ENCODE results near the gene BTBD1. TPM values are rescaled to one million over a fixed set of nuclear protein-coding genes. Genes with fewer than 3 reads are reported as not detected.

BTBD1 gene
- total RNA-seq, 1 donor from 2014 or later, result 51.3 TPM

DNA sequence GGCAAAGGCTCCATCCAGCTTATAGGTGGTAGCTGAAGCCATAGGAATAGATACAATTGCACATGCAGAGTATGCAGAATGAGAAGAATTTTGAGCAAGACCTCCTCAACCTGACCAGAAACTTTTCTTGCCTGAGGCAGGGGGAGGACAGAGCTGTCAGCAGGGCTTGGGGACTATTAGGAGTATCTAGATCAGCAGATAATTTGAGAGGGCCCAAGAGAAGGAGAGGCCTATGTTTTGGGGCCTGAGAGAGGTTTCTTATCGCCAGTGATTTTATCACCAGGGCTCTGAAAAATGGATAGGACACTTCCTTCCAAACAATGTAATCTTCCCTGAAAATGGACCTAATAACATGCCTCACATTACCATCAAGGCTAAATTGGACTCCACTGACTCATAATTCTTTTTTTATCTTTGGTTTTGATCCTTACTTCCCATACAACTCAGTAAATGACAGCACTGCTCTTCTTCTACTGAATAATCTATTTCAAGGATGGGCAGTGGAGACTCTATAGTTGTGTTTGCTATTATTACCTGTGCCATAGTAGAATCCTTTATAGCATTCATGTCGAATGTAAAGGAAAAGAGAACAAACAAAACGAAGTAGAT, 96.9 kb downstream of the BTBD1 start:
- DNase-seq (ENCODE audit: extremely low spot score in 2 of 2), result no peak
- H3K36me3 ChIP-seq, result no peaks in the 10 kb centered on the region
- no peaks in the 10 kb centered on the region for H3K4me1 ChIP-seq
- TF ChIP-seq, protein P1, sequence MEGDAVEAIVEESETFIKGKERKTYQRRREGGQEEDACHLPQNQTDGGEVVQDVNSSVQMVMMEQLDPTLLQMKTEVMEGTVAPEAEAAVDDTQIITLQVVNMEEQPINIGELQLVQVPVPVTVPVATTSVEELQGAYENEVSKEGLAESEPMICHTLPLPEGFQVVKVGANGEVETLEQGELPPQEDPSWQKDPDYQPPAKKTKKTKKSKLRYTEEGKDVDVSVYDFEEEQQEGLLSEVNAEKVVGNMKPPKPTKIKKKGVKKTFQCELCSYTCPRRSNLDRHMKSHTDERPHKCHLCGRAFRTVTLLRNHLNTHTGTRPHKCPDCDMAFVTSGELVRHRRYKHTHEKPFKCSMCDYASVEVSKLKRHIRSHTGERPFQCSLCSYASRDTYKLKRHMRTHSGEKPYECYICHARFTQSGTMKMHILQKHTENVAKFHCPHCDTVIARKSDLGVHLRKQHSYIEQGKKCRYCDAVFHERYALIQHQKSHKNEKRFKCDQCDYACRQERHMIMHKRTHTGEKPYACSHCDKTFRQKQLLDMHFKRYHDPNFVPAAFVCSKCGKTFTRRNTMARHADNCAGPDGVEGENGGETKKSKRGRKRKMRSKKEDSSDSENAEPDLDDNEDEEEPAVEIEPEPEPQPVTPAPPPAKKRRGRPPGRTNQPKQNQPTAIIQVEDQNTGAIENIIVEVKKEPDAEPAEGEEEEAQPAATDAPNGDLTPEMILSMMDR (IDR thresholded peaks at IDR 0.05), result no peak
- no peak for TF ChIP-seq POLR2AphosphoS5 (IDR thresholded peaks at IDR 0.05; ENCODE audit: insufficient read depth in 1 of 2, low read depth in 1 of 2)
- TF ChIP-seq POLR2A (IDR thresholded peaks at IDR 0.05), result no peak
- no peaks in the 10 kb centered on the region for H3K27me3 ChIP-seq
- intact Hi-C loops (cut with DNase I), result no loop called here
- H3K4me3 ChIP-seq, result no peak overlapping the region
- H3K27ac ChIP-seq, result no peak overlapping the region
- no peaks in the 10 kb centered on the region for H3K9me3 ChIP-seq

DNA sequence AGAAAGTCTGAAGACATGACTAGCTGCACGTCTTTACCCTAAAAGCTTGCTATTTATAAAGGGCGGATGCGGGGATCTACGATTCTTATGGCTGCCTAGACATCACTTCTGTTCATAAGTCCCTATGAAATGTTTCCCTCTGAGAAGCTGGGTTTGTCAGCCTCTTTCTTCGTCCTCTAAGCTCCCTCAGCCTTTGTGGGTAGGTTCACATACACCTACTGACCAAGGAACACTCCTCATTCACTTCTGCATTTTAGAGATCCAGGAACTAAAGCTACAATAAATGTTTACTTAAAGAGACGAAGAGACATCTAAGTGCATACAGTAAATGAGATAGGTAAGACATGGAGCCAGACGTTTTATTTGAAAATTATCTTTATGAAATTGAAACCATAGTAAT, 97.7 kb downstream of the BTBD1 start:
- no peak for TF ChIP-seq POLR2AphosphoS5 (IDR thresholded peaks at IDR 0.05; ENCODE audit: insufficient read depth in 1 of 2, low read depth in 1 of 2)
- TF ChIP-seq, protein P1 (IDR thresholded peaks at IDR 0.05), result no peak
- no peak for TF ChIP-seq POLR2A (IDR thresholded peaks at IDR 0.05)
- intact Hi-C loops (cut with DNase I), result no loop called here
- H3K36me3 ChIP-seq, result no peaks in the 10 kb centered on the region
- no peaks in the 10 kb centered on the region for H3K27me3 ChIP-seq
- no peaks in the 10 kb centered on the region for H3K9me3 ChIP-seq
- no peaks in the 10 kb centered on the region for H3K4me1 ChIP-seq
- no peak overlapping the region for H3K27ac ChIP-seq
- no peak overlapping the region for H3K4me3 ChIP-seq
- no peak for DNase-seq (ENCODE audit: extremely low spot score in 2 of 2)

DNA sequence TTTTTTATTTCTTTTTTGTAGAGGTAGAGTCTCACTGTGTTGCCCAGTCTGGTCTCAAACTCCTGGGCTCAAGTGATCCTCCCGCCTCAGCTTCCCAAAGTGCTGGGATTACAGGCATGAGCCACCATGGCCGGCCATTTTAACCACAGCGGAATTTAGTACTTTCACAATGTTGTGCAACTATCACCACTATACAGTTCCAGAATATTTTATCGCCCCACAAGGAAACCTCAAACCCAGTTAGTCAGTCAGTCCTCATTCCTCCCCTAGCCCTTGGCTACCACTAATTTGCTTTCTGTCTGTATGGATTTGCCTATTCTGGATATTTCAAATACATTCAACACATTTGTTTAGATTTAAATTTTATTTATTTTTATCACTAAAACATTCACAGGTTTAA, 99.0 kb downstream of the BTBD1 start:
- Histone ChIP-seq H3K4me3 (no peak overlapping the region), H3K27me3 (no peaks in the 10 kb centered on the region), H3K4me1 (no peaks in the 10 kb centered on the region), H3K27ac (no peak overlapping the region), H3K9me3 (no peaks in the 10 kb centered on the region), H3K36me3 (no peaks in the 10 kb centered on the region)
- intact Hi-C loops (cut with DNase I), result no loop called here
- TF ChIP-seq POLR2A (IDR thresholded peaks at IDR 0.05) (no peak), POLR2AphosphoS5 (IDR thresholded peaks at IDR 0.05; ENCODE audit: insufficient read depth in 1 of 2, low read depth in 1 of 2) (no peak)
- TF ChIP-seq, protein P1 (IDR thresholded peaks at IDR 0.05), result no peak
- DNase-seq (ENCODE audit: extremely low spot score in 2 of 2), result no peak

DNA sequence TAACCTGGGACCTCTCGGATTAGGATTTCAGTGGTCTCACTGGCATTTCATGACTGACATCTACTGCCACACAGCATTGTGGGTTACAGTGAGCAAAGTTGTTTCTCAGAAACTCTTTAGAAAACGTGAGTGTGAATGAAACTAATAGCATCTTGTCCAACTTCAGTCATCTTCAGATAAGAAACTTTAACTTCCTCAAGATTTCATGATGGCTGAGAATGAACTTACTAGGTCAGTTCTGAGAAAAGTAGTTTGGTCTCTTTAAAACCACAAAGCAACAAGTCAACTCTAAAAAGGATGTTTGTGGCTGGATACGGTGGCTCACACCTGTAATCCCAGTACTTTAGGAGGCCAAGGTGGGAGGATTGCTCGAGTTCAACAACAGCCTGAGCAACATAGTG, 100.4 kb downstream of the BTBD1 start:
- no peak overlapping the region for H3K27ac ChIP-seq

More for the DNA sequence above, 100.4 kb downstream of the BTBD1 start:
- TF ChIP-seq, protein P1 (IDR thresholded peaks at IDR 0.05), result no peak
- TF ChIP-seq POLR2A (IDR thresholded peaks at IDR 0.05) (no peak), POLR2AphosphoS5 (IDR thresholded peaks at IDR 0.05; ENCODE audit: insufficient read depth in 1 of 2, low read depth in 1 of 2) (no peak)
- no peak overlapping the region for H3K4me3 ChIP-seq
- H3K27me3 ChIP-seq, result no peaks in the 10 kb centered on the region
- DNase-seq (ENCODE audit: extremely low spot score in 2 of 2), result no peak
- H3K9me3 ChIP-seq, result no peaks in the 10 kb centered on the region
- intact Hi-C loops (cut with DNase I), result no loop called here
- no peaks in the 10 kb centered on the region for H3K36me3 ChIP-seq
- H3K4me1 ChIP-seq, result no peaks in the 10 kb centered on the region

Small RNA genes lying within 50 kb of the gene (microRNA-seq; reads per million reads assigned to microRNA genes)
- gene MIR4515 (ENCODE audit: borderline number of aligned reads, borderline replicate concordance), result not detected

Small RNA genes lying within 50 kb of the gene (small RNA-seq; reads per million reads assigned to genes)
- not detected for gene MIR4515

Other genes with a start within 250 kb of the BTBD1 start
- gene HOMER2, start 114.5 kb downstream of the BTBD1 start, total RNA-seq, result 18.2 TPM
- gene RAMAC, start 81.0 kb downstream of the BTBD1 start, total RNA-seq, result 12.3 TPM
- gene C15orf40, start 55.6 kb downstream of the BTBD1 start, total RNA-seq, result 6.9 TPM
- 3.9 TPM for gene TM6SF1, start 40.4 kb upstream of the BTBD1 start, total RNA-seq
- 27.7 TPM for gene HDGFL3, start 140.6 kb upstream of the BTBD1 start, total RNA-seq
- gene BNC1, start 217.4 kb upstream of the BTBD1 start, total RNA-seq, result 18.2 TPM